K562 (cell line): Measurements from ENCODE around the gene PDCD1LG2. TPM values are rescaled to one million over a fixed set of nuclear protein-coding genes. Genes with fewer than 3 reads are reported as not detected.

Experiments used
- ATAC-seq: fragments of 200-7000 bp; cut with Tn5 transposase; 3 replicates; pipeline ENCODE4 v1.9.1; 2020; ENCODE audit warnings: moderate library complexity
- BruUV-seq: library from RNA; stranded (reverse); fragments of 400-500 nt; replicated peaks from 2 replicates; lab custom pipeline; 2021; lab: Mats Ljungman, UMichigan
- CTCF ChIA-PET: fragments of 300-600 bp; formaldehyde crosslinking; extraction: SDS; loops from one replicate; lab custom pipeline; 2021; ENCODE audit warnings: low intra/inter-chr PET ratio; lab: Yijun Ruan, JAX
- POLR2A ChIA-PET: fragments of 300-600, 350-650 bp; sonication (Branson Sonifier 250); formaldehyde crosslinking; extraction: SDS; loops from one replicate; lab custom pipeline; 2021; ENCODE audit warnings: antibody characterized with exemption, inconsistent platforms; lab: Yijun Ruan, JAX
- DNase-seq, 4 experiments: peaks; one replicate each; pipeline versions ENCODE4 v3.0.0 to v3.0.0-alpha.2; 2011 to 2018; ENCODE audit warnings: low spot score in 3 of 4, mixed read lengths in 3 of 4; ENCODE audit errors: extremely low read depth in 1 of 4
- FAIRE-seq: peaks from 2 replicates; lab custom pipeline; 2011; peaks lifted over from hg19 to GRCh38; lab: Jason Lieb, UNC
- H2AFZ ChIP-seq: 2 replicates; pipeline ENCODE4 v1.6.0; 2011; ENCODE audit warnings: low read depth, low read length, control low read depth, inconsistent platforms
- H3K27ac ChIP-seq: fragments of 200-600 bp; 3 replicates; pipeline ENCODE4 v1.8.0; 2011; ENCODE audit warnings: low read depth, mild to moderate bottlenecking, control low read depth, inconsistent platforms, low read length, moderate library complexity, mixed read lengths; ENCODE audit errors: extremely low read depth
- H3K27me3 ChIP-seq, 2 experiments: fragments of 300-600 bp in 1 of 2; 2 replicates in 1 of 2; 3 replicates in 1 of 2; pipeline versions ENCODE4 v1.6.0 to v1.8.0; 2011; ENCODE audit warnings: inconsistent platforms in 2 of 2, low read length in 2 of 2, mild to moderate bottlenecking in 1 of 2, mixed read lengths in 1 of 2, moderate library complexity in 1 of 2; ENCODE audit not compliant: control insufficient read depth in 2 of 2, insufficient read depth in 2 of 2
- H3K36me3 ChIP-seq: fragments of 300-600 bp; 3 replicates; pipeline ENCODE4 v1.8.0; 2011; ENCODE audit warnings: mild to moderate bottlenecking, low read length, inconsistent platforms; ENCODE audit not compliant: control insufficient read depth, insufficient read depth
- H3K4me1 ChIP-seq, 2 experiments: fragments of 200-600 bp in 1 of 2; replicated peaks in 1 of 2; 2 replicates in 1 of 2; 3 replicates in 1 of 2; pipeline versions ENCODE4 v1.5.1 to v1.8.0; 2011; ENCODE audit warnings: inconsistent platforms in 2 of 2, low read length in 2 of 2, mild to moderate bottlenecking in 1 of 2, mixed read lengths in 1 of 2, moderate library complexity in 1 of 2; ENCODE audit not compliant: control insufficient read depth in 2 of 2, insufficient read depth in 2 of 2
- H3K4me2 ChIP-seq: 2 replicates; pipeline ENCODE4 v1.6.1; 2011; ENCODE audit warnings: low read length, control low read depth, inconsistent platforms, mixed read lengths; ENCODE audit not compliant: insufficient read depth
- H3K4me3 ChIP-seq: fragments of 200-600 bp; sonication (generic), shearing (Covaris generic); 2 replicates; pipeline ENCODE4 v1.5.1; 2016; ENCODE audit warnings: control low read depth, inconsistent platforms
- H3K79me2 ChIP-seq: fragments of 200-600 bp; 3 replicates; pipeline ENCODE4 v1.8.0; 2011; ENCODE audit warnings: low read length, inconsistent platforms; ENCODE audit not compliant: control insufficient read depth, insufficient read depth
- H3K9ac ChIP-seq, 2 experiments: 2 replicates each; pipeline versions ENCODE4 v1.6.0 to v1.6.1; 2011; ENCODE audit warnings: low read depth in 2 of 2, low read length in 2 of 2, control low read depth in 1 of 2, inconsistent platforms in 1 of 2, mild to moderate bottlenecking in 1 of 2, mixed read lengths in 1 of 2; ENCODE audit not compliant: insufficient read depth in 1 of 2
- H3K9me1 ChIP-seq: one replicate; pipeline ENCODE4 v1.6.0; 2011; ENCODE audit warnings: inconsistent platforms, mild to moderate bottlenecking, low read length, moderate library complexity; ENCODE audit not compliant: control insufficient read depth, insufficient read depth
- H3K9me3 ChIP-seq: replicated peaks from 2 replicates; pipeline ENCODE4 v1.5.1; 2011; ENCODE audit warnings: low read depth, low read length, inconsistent platforms; ENCODE audit not compliant: control insufficient read depth, insufficient read depth
- H4K20me1 ChIP-seq: replicated peaks from 2 replicates; pipeline ENCODE4 v1.6.1; 2011; ENCODE audit warnings: low read length, inconsistent platforms, mixed read lengths; ENCODE audit not compliant: control insufficient read depth, insufficient read depth
- BRD4 ChIP-seq: fragments of 200-600 bp; sonication (generic); IDR thresholded peaks from 2 replicates; pipeline ENCODE4 v1.6.1; 2017; ENCODE audit warnings: inconsistent platforms
- BRD9 ChIP-seq: fragments of 450-650 bp; IDR thresholded peaks from 2 replicates; pipeline ENCODE4 v1.6.1; 2018; ENCODE audit warnings: low read depth; ENCODE audit not compliant: partially characterized antibody
- CAMTA2 ChIP-seq: fragments of 250-450 bp; sonication (Bioruptor Pico); conservative IDR thresholded peaks from 2 replicates; pipeline ENCODE4 v1.5.1; 2022
- CBFB ChIP-seq: sonication (generic); formaldehyde crosslinking; IDR thresholded peaks from 2 replicates; pipeline ENCODE4 v1.4.0; 2020; ENCODE audit warnings: mild to moderate bottlenecking, missing genetic modification reagents
- GATAD2B ChIP-seq: fragments of 450-650 bp; IDR thresholded peaks from 2 replicates; pipeline ENCODE4 v1.6.1; 2017; ENCODE audit warnings: mild to moderate bottlenecking, borderline replicate concordance
- HDGF ChIP-seq: fragments of 450-650 bp; IDR thresholded peaks from 2 replicates; pipeline ENCODE4 v1.6.1; 2016
- KLF16 ChIP-seq: IDR thresholded peaks from 2 replicates; pipeline ENCODE4 v1.6.1; 2016; ENCODE audit warnings: antibody characterized with exemption
- NFRKB ChIP-seq: fragments of 450-650 bp; IDR thresholded peaks from 2 replicates; pipeline ENCODE4 v1.6.1; 2016; ENCODE audit warnings: low read depth
- SNRNP70 ChIP-seq: fragments of 200-400 bp; formaldehyde crosslinking; optimal IDR thresholded peaks from 2 replicates; pipeline ENCODE3; 2017; ENCODE audit warnings: low read depth, low read length
- SRSF9 ChIP-seq: fragments of 200-400 bp; formaldehyde crosslinking; IDR thresholded peaks from 2 replicates; pipeline ENCODE4 v1.6.1; 2017; ENCODE audit warnings: low read depth, low read length, borderline replicate concordance
- TARDBP ChIP-seq: fragments of 450-650 bp; IDR thresholded peaks from 2 replicates; pipeline ENCODE4 v1.6.1; 2016
- ZFP1 ChIP-seq: fragments of 450-650 bp; formaldehyde crosslinking; IDR thresholded peaks from 2 replicates; pipeline ENCODE4 v1.4.0; 2020; ENCODE audit warnings: mild to moderate bottlenecking, mixed read lengths
- ZKSCAN3 ChIP-seq: fragments of 250-450 bp; sonication (Bioruptor Pico); IDR thresholded peaks from 2 replicates; pipeline ENCODE4 v1.4.0; 2020
- ZNF212 ChIP-seq: fragments of 450-650 bp; formaldehyde crosslinking; IDR thresholded peaks from 2 replicates; pipeline ENCODE4 v1.4.0; 2020; ENCODE audit warnings: mild to moderate bottlenecking
- ZNF561 ChIP-seq: fragments of 450-650 bp; formaldehyde crosslinking; conservative IDR thresholded peaks from 2 replicates; pipeline ENCODE4 v1.4.0; 2020; ENCODE audit warnings: mild to moderate bottlenecking, moderate library complexity
- ZNF717 ChIP-seq: fragments of 250-450 bp; sonication (Bioruptor Pico); IDR thresholded peaks from 2 replicates; pipeline ENCODE4 v1.5.0; 2021
- WGBS: fragments of 100-300 bp; shearing (Covaris generic); methylation state at CpG from one replicate; pipeline ENCODE4 v1.1.6; 2016; ENCODE audit warnings: low coverage, mixed read lengths; ENCODE audit not compliant: insufficient coverage; ENCODE audit errors: missing lambda C conversion rate; 5-methylcytosine and 5-hydroxymethylcytosine counted together
- in situ Hi-C: fragments of 300-500 bp; cut with MboI; formaldehyde crosslinking; loops from 4 replicates; pipeline ENCODE4 v1.15.0; 2018; ENCODE audit warnings: inconsistent platforms, mixed read lengths
- intact Hi-C: fragments of 100-400 bp; cut with micrococcal nuclease; formaldehyde crosslinking; loops from 2 replicates; pipeline ENCODE4 v1.14.2; 2022
- polyA plus RNA-seq, 8 experiments: library from polyadenylated mRNA; depleted of rRNA in 4 of 8; stranded (reverse) in 5 of 8; unstranded in 3 of 8; fragments of >200 nt; fragmentation: Nextera tagmentation in 2 of 8; fragmentation: Illumina TruSeq in 1 of 8; extraction: Ambion mirVana in 2 of 8; extraction: Trizol in 1 of 8; gene quantifications; 2 replicates each; pipeline versions ENCODE4 v1.2.1 to v1.2.3, GENCODE V29; 2011 to 2014; ENCODE audit warnings: inconsistent platforms in 1 of 8, missing spikeins in 1 of 8
- total RNA-seq, 7 experiments: library from RNA; depleted of rRNA in 6 of 7; stranded (reverse); fragments of >200 nt in 6 of 7; fragmentation: Illumina TruSeq in 2 of 7; extraction: Trizol in 2 of 7; gene quantifications; 2 replicates each; pipeline versions ENCODE4 v1.2.1 to v1.2.3, GENCODE V29; 2011 to 2021; ENCODE audit warnings: low replicate concordance in 1 of 7
- TF ChIP-seq, protein P1 (sequence below), 2 experiments: IDR thresholded peaks; 2 replicates each; pipeline ENCODE4 v1.6.1; 2012; ENCODE audit warnings: improper control_type of control experiment in 2 of 2, low read depth in 2 of 2, low read length in 2 of 2, borderline replicate concordance in 1 of 2
- TF ChIP-seq, protein P2 (sequence below): conservative IDR thresholded peaks from 2 replicates; pipeline ENCODE4 v1.6.1; 2011; ENCODE audit warnings: low read depth, mild to moderate bottlenecking, low read length; ENCODE audit not compliant: control insufficient read depth

Gene PDCD1LG2
- total and polyA plus RNA-seq, 9 of the 15 experiments (the other 6 are each of a cell fraction or from before 2014, with no cell fraction given) = not detected

DNA sequence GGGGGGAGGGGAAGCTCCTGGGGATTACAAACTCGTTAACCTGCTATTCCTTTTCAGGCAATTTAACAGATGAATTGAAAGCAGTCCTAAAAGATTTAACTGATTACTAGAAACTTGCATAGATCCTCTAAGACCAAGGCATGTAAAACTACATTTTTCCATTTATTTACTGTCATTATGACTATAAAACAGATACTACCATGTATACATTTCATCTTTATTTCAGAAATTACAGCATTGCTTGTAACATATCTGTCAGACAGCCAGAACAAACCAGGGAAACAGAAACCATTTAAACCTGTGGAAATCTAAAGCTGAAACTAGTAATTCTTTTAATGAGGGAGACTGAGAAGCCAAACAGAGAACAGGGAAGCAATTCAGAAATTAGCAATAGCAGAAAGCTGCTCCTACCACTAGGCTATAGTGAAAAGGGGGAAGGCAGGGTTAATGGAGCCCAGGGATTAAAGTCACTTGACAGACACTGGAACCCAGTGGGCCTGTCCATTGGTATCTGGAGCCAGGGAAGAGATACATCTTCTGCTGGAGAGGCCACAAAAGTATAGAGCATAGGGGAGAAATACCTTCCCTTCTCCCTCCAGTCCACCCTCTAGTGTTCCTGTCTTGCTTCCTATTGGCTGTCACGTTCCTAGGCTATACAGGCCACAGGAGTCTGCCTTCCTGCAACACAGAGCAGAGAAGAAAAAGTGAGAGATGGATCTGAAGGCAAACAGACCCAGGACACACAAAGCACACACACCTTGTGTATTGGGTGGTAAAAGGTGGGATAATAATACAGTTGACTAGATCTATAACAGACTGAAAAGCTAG lies 33.8 kb downstream of the PDCD1LG2 start:
- no TSS peak for BruUV-seq
- no peaks in the 10 kb centered on the region for H3K79me2 ChIP-seq
- in situ Hi-C loops = no loop called here
- H3K9ac ChIP-seq = no peak overlapping the region
- H3K4me3 ChIP-seq = no peak overlapping the region
- no peak overlapping the region for H2AFZ ChIP-seq
- no peak for ATAC-seq
- FAIRE-seq = no peak
- H3K4me1 ChIP-seq = no peaks in the 10 kb centered on the region
- no peaks in the 10 kb centered on the region for H3K9me1 ChIP-seq
- H3K27me3 ChIP-seq = no peaks in the 10 kb centered on the region
- ChIA-PET POLR2A (no interaction called here), CTCF (no interaction called here)
- DNase-seq = no peak
- TF ChIP-seq ZNF212 (CRISPR knock-in tag) = no peak
- no peak for TF ChIP-seq ZNF561 (CRISPR knock-in tag)
- TF ChIP-seq SRSF9 = no peak
- TF ChIP-seq ZFP1 (CRISPR knock-in tag) = no peak
- TF ChIP-seq BRD4 = no peak
- TF ChIP-seq GATAD2B = no peak
- no peak for TF ChIP-seq HDGF
- no peak for TF ChIP-seq KLF16
- TF ChIP-seq BRD9 = no peak
- TF ChIP-seq ZNF717 (CRISPR knock-in tag) = no peak
- no peak for TF ChIP-seq TARDBP
- TF ChIP-seq ZKSCAN3 = no peak
- no peak for TF ChIP-seq NFRKB
- TF ChIP-seq, protein P1, sequence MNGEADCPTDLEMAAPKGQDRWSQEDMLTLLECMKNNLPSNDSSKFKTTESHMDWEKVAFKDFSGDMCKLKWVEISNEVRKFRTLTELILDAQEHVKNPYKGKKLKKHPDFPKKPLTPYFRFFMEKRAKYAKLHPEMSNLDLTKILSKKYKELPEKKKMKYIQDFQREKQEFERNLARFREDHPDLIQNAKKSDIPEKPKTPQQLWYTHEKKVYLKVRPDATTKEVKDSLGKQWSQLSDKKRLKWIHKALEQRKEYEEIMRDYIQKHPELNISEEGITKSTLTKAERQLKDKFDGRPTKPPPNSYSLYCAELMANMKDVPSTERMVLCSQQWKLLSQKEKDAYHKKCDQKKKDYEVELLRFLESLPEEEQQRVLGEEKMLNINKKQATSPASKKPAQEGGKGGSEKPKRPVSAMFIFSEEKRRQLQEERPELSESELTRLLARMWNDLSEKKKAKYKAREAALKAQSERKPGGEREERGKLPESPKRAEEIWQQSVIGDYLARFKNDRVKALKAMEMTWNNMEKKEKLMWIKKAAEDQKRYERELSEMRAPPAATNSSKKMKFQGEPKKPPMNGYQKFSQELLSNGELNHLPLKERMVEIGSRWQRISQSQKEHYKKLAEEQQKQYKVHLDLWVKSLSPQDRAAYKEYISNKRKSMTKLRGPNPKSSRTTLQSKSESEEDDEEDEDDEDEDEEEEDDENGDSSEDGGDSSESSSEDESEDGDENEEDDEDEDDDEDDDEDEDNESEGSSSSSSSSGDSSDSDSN (IDR thresholded peaks at IDR 0.05; ENCODE audit: borderline replicate concordance in 1 of 2, low read depth in 2 of 2, low read length in 2 of 2) = no peak
- TF ChIP-seq, protein P2, sequence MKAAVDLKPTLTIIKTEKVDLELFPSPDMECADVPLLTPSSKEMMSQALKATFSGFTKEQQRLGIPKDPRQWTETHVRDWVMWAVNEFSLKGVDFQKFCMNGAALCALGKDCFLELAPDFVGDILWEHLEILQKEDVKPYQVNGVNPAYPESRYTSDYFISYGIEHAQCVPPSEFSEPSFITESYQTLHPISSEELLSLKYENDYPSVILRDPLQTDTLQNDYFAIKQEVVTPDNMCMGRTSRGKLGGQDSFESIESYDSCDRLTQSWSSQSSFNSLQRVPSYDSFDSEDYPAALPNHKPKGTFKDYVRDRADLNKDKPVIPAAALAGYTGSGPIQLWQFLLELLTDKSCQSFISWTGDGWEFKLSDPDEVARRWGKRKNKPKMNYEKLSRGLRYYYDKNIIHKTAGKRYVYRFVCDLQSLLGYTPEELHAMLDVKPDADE = no peak
- TF ChIP-seq CBFB (CRISPR knock-in tag) = no peak
- no peak for TF ChIP-seq SNRNP70
- no peak for TF ChIP-seq CAMTA2 (CRISPR knock-in tag)
- no peaks in the 10 kb centered on the region for H3K36me3 ChIP-seq
- no peak overlapping the region for H3K4me2 ChIP-seq
- H3K9me3 ChIP-seq = no peaks in the 10 kb centered on the region
- WGBS = 0% methylated on average over 2 of the region's 2 CpGs
- intact Hi-C loops = no loop called here
- no peak overlapping the region for H3K27ac ChIP-seq
- no peaks in the 10 kb centered on the region for H4K20me1 ChIP-seq
